ENCODE measurements around the gene TMEM109. TPM values are rescaled to one million over a fixed set of nuclear protein-coding genes. Genes with fewer than 3 reads are reported as not detected.

Gene TMEM109, protein sequence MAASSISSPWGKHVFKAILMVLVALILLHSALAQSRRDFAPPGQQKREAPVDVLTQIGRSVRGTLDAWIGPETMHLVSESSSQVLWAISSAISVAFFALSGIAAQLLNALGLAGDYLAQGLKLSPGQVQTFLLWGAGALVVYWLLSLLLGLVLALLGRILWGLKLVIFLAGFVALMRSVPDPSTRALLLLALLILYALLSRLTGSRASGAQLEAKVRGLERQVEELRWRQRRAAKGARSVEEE
- total RNA-seq, result 46.7 TPM

DNA sequence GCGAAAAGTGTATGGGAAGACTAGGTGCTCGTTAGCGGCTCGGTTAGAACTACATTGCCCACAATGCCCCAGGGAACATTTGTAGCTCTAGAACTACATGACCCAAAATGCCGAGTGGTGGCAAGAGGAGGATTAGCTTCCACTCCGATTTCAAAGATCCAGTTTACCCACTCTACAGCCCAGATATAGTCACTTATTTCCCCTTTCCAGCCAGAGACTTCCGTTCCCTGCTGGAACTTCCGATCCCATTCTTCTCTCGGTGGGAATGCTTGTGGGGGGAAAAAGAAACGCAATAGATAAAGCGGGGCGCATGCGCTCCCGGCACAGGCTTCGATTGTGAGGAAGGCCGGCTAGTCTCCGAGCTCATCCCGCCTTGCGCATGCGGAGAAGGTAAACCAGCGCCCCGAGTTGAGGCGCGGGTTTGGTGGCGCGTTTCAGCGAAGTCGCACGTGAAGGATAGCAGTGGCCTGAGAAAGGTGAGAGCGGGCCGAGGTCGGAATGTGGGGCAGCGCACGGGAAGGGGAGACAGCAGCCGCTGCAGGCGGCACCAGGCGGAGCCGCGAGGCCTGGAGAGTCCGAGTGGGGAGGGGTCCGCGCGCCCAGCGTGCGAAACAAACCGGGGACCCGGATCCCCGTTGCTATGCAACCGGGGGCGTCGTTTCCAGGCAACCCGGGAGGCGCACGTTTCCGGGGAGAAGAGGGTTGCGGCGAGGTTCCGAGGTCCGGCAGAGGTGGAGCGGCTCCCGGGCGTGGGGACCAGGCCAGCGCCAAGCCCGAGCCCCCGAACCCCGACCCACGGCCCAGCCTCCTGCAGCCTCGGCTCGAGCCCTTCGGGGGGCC is at the start of gene TMEM109:
TSS of gene TMEM109 (plus strand) at position 366 of the 840 bp plus-strand sequence. CDS start 5,536 bp downstream, outside the sequence.
- DNase-seq, result peak; percentile 94

DNA sequence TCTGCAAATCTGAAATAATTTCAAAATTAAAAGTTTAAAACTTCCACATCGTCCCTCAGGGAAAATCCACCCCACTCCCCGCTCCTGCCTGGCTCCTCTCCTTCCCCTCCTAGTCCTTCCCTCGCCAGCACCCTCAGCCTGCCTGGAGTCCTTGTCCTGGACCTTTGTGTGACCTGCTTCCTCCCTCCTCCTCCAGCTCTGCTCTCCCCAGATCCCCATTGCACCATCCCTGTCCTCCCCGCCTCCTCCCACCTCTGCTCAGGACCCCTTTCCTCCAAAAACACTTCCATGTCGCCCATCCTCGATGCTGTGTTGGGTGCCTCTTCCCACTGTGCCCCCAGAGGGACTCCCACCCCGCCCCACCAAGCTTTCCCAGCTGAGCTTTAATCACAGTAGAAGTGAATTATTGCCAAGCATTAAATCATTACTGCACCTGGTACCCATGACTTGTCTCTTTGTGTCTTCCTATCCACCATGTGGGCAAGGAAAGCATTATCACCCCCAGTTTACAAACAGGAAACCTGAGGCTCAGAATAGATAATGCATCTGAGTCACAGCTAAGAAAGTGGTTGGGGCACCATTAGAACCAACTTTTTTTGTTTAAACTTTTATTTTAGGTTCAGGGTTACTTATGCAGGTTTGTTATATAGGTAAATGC is 49.0 kb upstream of the TMEM109 start:
- DNase-seq, result no peak

DNA sequence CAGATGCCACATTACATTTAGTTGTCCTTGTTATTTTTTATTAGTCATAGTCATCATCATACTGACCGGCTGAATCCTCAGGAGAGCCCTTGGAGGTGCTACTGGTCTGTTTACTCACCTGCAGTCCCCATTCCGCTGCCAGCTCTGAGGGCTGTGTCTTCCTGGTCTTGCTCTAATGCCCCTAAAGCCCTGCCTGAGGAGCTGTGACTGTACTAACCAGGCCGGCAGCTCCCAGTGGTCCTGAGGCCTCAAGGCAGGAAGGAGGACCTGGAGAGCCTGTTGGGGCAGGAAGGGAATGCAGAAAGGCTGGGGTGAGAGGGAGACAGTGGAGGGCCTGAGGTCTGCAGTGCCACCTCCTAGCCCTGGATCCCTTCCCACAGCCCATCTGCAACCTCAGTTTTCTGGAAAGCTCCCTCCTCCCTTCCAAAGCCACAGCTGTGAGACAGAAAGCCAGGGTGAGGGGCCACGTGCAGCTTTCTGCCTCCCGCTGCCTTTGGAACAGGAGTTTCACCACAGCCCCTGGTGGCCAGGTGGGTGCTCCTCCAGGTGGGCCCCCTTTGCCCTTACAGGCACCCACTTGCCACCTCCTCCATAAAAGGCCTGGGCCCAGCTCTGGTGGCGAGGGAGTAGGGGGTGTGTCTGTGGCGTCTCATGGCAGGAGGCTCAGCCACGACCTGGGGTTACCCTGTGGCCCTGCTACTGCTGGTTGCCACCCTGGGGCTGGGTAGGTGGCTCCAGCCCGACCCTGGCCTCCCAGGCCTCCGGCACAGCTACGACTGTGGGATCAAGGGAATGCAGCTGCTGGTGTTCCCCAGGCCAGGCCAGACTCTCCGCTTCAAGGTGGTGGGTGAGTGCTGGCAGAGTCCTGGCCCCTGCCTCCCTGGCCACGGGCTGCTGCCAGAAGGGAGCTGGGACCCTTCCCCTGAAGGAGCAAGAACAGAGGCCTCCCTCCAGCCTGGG is 46.8 kb upstream of the TMEM109 start, which contains the start of gene ZP1:
TSS of gene ZP1 (plus strand) at position 632 of the 960 bp plus-strand sequence. CDS start at position 652, 20 bp downstream.
- DNase-seq, result no peak

DNA sequence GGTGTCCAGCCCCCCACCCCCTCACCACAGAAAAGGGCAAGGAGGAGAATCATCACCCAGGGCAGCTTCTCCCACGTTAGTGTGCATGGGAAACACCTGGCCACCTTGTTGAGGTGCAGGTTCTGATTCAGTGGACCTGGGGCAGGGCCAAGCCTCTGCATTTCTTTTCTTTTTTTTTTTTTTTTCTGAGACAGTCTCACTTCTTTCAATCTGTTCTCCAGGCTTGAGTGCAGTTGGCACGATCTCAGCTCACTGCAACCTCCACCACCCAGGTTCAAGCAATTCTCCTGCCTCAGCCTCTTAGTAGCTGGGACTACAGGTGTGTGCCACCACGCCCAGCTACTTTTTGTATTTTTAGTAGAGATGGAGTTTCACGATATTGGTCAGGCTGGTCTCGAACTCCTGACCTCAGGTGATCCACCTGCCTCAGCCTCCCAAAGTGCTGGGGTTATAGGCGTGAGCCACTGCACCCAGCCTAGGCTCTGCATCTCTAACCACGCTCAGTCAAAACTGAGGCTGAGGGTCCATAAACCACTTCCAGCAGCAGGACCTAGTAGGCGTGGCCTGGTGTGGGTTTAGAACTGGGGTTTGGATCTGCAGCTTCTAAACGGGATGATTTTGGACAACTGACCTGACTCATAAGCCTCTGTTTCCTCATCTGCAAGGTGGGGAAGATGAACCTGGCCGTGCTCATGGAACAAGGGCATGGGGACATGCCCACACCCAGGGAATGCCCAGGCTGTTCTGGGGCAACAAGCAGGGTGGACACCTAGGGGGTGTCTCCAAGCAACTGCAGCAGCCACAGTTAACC is 45.9 kb upstream of the TMEM109 start:
- DNase-seq, result no peak

DNA sequence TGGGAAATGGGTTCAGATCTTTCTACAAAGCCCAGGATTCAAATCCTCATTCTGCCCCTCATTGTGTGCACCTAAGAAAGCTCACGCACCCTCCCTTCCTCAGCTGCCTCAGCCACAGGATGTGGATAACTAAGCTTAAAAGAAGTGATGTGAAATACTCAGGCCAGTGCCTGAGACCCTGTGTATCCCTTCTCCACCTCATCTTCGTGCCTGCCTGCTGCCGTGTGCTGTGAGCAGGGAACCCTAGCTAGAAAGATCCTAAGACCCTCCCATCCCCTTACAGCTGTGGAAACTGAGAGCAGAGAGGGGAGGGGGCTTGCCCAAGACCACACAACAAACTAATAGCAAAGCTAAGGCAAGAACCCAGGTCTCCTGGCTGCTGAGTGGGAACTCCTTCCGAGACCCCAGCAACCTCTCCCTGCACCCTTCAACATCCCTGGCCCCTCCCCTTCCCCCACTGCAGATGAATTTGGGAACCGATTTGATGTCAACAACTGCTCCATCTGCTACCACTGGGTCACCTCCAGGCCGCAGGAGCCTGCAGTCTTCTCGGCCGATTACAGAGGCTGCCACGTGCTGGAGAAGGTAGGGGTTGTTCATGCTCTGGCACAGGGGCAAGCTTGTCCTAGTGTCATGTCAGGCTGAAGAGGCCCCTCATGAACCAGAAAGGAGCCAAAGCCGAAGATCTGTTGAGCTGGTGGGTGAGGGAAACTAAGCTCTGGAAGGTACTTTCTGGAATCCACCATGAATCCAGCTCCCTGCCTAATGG is 45.1 kb upstream of the TMEM109 start:
- no peak for DNase-seq

DNA sequence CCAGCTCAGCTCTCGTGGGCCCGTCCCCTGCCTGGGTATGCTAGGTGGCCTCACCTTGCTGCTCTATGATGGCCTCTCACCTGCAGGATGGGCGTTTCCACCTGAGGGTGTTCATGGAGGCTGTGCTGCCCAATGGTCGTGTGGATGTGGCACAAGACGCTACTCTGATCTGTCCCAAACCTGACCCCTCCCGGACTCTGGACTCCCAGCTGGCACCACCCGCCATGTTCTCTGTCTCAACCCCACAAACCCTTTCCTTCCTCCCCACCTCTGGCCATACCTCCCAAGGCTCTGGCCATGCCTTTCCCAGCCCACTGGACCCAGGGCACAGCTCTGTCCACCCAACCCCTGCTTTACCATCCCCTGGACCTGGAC is 44.5 kb upstream of the TMEM109 start:
- no peak for DNase-seq

DNA sequence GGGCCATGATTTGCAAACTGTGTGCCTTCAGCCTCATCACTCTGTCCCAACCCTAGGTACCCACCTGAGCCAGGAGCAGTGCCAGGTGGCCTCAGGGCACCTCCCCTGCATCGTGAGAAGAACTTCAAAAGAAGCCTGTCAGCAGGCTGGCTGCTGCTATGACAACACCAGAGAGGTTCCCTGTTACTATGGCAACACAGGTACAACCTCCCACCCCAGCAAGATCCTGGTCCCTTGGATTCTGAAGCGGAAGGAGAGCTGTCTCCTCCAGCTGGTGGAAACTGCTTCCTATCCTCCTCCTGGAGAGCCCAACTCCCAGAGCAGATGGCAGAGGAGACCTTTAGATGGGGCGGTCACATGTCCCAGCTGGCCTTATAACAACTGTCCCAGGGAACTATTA is 43.7 kb upstream of the TMEM109 start:
- DNase-seq, result no peak

DNA sequence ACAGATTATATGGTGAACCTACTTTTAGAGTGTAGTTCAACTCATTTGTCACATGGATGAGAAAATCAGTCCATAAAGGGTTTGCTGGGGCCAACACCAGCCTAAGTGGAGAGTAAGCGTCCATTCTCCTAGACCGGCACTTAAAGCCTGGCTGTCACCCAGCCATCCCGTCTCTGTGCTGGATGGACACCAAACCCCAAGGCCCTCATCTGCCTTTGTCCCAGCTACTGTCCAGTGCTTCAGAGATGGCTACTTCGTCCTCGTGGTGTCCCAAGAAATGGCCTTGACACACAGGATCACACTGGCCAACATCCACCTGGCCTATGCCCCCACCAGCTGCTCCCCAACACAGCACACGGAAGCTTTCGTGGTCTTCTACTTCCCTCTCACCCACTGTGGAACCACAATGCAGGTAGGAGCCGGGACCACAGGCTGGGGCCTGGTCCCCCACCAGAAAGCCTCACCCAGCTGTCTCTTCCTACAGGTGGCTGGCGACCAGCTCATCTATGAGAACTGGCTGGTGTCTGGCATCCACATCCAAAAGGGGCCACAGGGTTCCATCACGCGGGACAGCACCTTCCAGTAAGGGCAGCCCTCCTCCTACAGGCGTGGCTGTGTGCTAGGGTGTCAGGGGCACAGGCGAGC is 43.1 kb upstream of the TMEM109 start:
- no peak for DNase-seq

DNA sequence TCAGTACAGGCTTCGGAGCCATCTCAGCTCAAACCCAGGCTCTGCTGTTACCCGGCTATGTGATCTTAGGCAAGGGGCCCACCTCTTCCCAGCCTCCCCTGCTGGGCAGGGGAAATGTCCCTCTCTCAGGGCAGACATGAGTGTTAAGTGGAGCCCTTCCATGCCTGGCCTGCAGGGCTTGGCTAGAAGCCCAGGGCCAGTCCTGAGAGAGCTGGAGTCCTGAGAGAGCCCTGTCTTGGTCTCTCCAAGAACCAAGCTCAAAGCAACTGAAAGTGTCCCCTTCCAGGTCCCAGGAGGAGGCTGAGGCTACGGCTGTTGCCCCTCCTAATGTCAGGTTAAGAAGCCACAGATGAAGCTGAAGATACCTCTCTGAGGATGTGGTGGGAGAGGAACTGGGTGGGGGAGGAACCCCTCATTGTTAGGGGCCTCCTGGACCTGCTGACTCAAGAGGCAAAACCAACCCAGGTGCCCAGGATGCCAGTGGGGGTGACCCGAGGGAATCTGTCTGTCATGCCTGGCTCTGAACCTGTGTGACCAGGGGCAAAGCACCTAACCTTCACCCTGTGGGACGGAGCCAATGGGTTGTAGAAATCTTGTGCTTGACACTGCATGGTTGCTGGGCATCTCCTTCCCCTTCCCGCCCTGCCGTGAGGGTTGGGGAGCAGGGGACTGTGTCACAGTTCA is 42.4 kb upstream of the TMEM109 start:
- DNase-seq, result no peak

DNA sequence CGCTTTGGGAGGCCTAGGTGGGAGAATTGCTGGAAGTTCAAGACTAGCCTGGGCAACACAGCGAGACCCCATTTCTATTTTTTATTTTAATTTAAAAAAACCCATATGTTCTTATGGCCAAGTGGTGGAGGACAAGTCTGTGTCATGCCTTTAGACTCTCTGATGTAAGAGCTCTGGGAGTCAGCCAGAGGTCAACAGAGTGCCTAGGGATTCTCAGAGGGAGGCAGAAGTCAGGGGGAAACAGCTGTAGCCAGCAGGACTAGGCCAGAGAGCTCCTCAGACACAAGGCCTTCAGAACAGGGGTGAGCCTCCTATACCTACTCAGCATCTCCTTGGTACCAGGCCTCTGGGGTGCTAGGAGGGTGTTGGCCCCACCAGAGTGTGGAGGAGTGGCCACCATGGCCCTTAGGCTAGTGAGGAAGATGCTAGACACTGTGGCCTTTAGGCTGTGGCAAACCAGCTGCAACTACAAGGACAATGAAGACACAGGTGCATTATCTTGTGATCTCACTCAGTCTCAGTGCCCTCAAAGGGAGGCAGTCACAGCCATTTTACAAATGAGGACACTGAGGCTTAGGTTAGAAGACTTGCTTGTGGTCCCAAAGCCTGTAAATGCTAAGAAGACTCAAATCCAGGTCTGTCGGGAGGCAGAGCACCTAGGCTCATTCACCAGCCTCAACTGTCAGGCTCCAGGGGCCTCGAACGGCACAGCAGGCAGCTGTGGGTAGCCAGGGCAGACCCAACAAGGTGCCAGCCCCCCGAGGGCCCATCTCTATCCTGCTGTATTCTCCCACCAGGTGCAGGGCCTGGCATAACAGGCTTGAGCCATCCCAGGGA is 41.6 kb upstream of the TMEM109 start:
- no peak for DNase-seq

DNA sequence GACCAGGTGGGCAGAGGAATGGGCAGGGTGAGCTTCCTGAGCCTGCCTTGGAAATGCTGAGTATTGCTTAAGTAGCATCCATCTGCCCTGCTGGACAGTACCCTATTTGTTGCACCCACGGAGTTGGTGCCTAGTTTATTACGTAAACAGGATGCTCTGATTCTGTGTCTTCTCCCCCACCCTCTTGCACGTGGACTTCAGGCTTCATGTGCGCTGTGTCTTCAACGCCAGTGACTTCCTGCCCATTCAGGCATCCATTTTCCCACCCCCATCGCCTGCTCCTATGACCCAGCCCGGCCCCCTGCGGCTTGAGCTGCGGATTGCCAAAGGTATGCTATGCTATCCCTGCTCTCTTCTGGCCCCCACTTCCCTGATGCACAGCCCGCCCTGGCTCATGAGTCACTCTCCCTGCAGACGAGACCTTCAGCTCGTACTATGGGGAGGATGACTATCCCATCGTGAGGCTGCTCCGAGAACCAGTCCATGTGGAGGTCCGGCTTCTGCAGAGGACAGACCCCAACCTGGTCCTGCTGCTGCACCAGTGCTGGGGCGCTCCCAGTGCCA is 40.9 kb upstream of the TMEM109 start:
- DNase-seq, result no peak

DNA sequence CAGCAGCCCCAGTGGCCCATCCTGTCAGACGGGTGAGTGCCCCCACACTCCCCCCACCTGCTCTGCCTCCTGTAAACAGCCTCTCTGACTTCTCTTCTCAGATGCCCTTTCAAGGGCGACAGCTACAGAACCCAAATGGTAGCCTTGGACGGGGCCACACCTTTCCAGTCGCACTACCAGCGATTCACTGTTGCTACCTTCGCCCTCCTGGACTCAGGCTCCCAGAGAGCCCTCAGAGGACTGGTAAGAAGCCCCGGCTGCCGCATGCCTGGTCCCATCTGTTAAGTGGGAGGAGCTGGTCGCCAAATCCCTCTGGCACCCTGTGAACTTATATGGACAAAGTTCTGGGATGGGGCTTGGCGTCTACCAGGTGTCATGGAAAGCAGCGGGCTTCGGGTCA is 40.4 kb upstream of the TMEM109 start:
- no peak for DNase-seq

DNA sequence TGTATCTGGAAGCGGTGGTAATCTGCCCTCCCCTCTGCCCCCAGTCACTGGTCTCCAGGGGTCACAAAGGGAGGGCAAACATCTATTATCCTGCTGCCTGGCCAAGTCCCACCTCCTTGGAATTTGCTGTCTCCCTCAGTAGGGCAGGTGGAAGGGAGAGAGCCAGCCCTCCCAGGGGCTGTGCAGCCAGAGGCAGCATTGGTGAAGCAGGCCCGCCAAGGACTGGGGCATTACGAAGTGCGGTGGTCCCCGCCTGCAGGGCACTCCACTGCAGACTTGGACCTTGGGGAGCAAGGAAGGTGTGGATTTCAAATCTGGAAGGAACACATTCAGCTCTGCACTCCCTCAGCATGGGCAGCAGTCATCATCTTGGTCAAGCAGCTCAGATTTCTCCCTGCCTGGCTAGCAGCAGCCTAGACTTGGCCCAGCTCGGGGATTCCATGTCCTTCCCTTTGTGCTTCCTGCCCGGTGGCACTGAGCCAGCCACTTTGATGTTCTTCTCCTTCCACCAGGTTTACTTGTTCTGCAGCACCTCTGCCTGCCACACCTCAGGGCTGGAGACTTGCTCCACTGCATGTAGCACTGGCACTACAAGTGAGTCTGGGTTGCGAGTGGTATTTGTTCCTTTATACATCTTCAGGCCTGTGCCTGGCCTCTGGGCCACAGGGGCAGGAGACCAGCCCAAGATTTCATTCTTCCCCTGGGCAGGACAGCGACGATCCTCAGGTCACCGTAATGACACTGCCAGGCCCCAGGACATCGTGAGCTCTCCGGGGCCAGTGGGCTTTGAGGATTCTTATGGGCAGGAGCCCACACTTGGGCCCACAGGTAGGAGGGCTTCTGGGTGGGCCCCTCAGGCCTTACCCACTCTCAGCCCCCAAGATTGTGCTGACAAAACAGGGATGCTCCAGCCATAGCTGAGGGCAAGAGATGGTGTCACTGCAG is 39.3 kb upstream of the TMEM109 start:
- no peak for DNase-seq

DNA sequence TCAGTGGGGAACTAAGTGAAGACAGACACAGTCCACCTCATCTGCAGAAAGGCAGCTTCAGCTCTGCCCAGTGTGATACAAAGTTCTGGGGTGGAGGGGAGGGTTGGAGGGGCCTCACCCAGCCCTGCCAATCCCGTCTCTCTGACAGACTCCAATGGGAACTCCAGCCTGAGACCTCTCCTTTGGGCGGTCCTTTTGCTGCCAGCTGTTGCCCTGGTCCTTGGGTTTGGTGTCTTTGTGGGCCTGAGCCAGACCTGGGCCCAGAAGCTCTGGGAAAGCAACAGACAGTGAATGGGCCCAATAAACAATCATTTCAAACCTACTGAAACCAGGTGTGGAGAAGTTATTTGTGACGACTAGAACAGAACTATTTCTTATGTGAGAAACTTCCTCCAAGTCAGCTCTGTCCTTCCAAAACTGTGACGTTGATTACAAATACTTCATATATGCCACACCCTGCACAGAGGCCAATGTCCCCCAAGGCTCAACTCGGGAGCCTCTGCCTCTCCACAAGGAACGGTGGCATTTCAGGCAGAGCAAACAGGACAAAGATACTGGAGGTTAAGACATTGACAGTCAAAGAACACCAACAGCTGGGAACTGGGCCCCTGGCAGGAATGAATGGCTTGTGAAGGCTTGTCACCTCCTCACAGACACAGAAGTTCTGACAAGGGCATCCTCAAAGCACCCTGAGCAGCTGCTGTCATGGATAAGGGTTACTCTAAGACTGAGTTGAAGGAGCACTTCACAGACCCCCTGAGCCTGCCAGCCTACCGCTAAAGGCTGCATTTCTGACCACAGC is 38.4 kb upstream of the TMEM109 start:
- DNase-seq, result no peak

DNA sequence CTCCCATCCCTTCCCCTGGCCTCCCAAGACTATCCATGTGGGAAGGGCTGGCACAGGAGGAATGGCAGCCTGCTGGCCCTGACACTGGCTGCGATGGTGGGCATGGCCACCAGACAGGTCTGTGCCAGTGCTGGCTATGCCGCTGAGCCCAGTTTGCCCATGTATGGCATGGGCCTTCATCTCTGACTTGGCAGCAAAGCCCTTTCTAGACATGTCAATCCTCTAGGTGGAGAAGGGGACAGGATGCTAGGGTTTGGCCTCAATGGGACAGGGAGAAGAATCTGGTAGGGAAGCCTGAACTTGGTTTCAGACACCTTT is 37.8 kb upstream of the TMEM109 start:
- DNase-seq, result no peak
